Measurements from ENCODE around the gene DMAC2L.

DNA sequence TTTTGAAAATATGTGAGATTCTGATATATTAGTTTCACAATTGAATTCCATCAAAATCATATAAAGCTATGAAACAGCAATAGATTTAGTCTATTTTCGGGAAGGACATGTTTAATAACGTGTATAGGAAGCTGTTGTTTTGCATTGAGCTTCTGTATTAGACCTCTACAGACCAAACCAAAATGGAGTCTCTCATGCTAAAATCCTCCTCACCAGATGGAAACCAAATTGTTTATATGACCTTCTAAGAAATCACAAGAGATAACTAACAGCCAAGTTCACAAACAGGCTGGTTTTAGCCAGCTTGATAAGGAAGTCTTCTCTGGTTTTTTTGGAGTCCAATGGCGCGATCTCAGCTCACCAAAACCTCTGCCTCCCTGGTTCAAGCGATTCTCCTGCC is 24.0 kb upstream of the DMAC2L start:
- TF ChIP-seq POLR2AphosphoS5 (IDR thresholded peaks at IDR 0.05; ENCODE audit: low read depth, low read length): no peak
- TF ChIP-seq TAF1 (IDR thresholded peaks at IDR 0.05; ENCODE audit: borderline replicate concordance, low read depth, low read length): no peak
- TF ChIP-seq POLR2A (IDR thresholded peaks at IDR 0.05; ENCODE audit: low read depth, low read length): no peak
